Measurements from ENCODE around the gene ATG16L2.
"Not testable (repeated sequence)": the region's sequence is repeated elsewhere in the genome, so short reads cannot be mapped to it uniquely, and the experiment has no call there.

The ATG16L2 gene

DNA sequence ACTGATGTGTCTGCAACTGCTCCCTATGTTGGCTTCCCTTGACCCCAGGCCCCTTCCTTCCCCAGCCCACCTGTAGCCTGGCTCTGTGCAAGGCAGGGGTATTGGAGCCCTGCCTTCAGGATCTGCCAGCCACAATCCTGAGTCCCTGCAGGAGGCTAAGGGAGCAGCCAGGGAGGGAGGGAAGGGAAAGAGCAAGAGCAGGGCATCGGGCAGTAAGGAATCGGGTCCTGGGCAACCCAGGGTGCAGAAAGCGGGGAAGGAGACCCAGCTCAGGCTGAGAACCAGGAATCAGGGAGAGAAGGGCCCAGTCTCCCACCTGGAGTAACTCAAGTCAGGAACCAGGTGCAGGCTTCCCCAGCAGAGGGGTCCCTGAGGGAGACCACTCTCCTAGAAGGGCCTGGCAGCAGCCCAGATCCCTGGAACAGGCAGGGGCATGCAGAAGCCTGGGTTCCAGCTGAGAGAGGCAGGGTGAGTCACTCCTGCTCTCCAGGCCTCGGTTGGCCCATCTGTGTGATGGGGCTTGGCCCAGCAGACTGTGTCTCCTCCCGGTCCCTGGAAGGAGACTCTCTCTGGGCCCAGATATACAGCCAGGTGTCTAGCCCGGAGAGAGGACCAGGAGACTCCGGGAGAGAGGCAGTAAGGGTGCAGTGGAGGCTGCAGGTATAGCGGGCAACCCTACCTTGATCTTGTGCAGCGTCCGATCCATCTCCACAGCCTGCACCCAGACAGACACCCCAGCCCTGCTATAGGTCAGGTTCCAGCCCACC is 33.7 kb upstream of the ATG16L2 start:
- DNase-seq: peak; percentile 20

DNA sequence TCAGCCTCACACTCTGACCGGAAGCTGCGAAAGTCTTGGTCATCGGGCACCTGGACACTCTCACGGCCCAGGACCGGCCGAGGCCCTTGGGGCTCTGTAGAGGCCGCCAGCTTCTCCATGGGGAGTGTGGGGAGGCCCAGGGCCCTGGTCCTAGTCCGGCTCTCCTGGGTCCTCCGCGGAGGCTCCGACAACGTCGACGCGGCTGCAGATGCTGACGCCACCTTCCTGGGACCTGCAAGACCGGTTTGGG is 33.2 kb upstream of the ATG16L2 start:
- DNase-seq: no peak

- DNase-seq: no peak
Observed at GRCh38 chr11:72781313-72782080, 32.7 kb upstream of the ATG16L2 start.

DNA sequence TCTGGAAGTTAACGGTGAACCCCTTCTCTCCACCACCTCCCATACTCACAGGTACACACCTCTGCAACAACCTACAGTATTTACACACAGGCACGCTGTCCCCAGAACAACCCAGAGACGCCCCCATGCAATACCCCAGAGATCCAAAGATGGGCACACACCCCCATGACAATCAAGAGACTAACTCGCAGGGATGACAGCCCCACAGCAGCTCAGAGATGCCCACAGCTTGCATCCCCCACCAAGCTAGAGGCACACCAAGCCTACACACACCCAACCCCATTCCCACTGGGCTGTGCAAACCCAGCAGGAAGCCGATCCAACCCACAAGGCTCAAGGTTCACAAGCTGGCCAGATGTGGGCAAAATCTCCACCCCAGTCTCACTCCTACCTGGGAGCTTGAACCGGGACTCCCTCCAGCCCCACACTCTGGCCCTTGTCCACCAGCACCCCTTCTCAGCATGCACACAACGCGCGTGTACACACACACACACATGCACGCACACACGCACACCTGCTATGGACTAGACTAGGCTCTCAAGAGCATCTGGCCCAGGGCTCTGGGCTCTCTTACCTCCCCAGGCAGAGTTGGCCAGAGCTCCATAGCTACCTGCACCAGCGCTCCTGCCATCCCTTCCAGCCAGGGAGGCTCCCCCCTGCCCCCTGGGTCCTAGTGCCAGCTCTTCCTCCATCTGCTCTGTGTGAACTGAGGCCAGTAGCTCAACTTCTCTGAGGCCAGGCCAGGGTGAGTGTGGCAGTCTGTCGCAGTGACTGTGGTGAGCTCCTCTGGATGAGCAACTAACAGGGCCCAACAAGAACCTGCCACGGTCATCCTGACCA is 31.9 kb upstream of the ATG16L2 start:
- DNase-seq: peak; percentile 31

GRCh38 chr11:72783144-72783905 is 30.9 kb upstream of the ATG16L2 start:
- no peak for DNase-seq

- DNase-seq: no peak
Observed at GRCh38 chr11:72784662-72785061, 29.5 kb upstream of the ATG16L2 start.

DNA sequence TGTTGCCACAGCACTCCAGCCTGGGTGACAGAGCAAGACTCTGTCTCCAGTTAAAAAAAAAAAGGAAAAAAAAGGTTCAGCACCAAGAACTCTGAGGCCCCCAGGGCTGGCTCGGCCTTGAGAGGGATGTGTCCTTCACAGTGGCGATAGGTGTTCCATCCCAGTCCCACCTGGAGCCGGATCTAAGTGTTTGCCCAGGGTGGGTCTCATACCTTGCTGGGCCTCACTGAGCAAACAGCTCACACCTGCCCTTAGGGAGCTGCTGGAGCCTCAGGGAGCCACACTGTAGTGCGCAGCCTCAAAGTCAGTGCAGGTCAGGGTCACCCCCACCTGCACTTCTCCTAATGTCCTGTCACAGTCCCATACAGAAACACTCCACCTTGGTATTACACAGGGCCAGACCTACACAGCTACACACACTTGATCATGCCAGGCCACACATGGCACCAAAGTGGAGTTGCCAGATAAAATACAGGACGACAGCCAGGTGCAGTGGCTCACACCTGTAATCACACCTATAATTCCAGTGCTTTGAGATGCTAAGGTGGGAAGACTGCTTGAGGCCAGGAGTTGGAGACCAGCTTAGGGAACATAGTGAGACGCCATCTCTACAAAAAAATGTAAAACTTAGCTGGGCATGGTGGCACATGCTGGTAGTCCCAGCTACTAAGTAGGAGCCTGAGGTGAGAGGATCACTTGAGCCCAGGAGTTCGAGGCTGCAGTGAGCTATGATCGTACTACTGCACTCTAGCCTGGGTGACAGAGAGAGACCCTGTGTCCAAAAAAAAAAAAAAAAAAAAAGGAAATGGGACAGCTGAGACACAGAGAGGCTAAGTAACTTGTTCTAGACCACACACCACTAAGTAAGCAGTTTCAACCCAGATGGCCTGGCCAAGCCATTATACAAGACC is 27.7 kb upstream of the ATG16L2 start:
- DNase-seq: peak; percentile 28

GRCh38 chr11:72787216-72788104 is 26.8 kb upstream of the ATG16L2 start:
- peak; percentile 10 for DNase-seq

DNA sequence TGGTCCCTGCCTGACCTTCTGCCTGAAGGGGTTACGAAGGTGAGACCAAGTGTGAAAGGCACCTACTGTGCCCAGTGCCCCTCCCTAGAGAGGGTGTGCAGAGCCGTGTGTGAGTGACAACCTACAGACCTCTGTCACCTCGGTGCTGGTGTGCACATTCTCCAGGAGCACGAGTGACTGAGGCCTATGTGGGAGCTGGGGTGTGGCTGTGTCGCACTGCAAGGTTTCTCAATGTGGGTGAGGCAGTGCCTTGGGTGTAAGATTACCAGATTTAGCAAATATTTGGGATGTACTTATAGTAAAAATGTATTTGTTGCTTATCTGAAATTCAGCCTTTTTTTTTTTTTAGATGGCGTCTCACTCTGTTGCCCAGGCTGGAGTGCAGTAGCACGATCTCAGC is 26.0 kb upstream of the ATG16L2 start:
- DNase-seq: no peak

GRCh38 chr11:72789493-72790131 is 24.6 kb upstream of the ATG16L2 start:
- DNase-seq: no peak

GRCh38 chr11:72791228-72791627 is 23.0 kb upstream of the ATG16L2 start:
- DNase-seq: not testable (repeated sequence)

DNA sequence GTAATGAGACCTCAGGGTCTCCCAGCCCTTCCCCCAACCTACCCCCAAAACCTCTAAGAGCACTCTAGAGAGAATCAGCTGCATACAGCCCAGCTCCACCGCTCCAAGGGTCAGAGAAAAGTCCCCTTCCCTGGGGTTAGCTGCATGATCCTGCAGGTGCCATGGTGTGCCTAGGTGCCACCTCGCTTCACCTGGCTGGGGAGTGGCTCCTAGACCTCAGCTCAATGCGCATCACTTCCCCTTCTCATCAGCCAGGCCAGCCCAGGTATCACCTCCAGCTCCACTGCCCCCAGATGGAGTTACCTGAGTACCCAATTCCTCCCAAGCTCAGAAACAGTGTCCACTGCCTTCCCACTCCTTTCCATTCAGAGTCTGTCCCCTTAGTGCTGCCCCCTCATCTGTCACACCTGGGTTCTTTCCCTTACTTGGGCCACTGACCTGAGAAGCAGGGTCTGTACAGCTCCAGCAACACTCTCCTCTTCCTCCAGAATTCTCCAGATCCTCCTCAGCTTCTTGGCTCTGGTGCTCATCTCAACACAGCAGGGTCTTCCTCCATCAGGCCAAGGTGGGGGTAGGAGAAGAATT is 21.7 kb upstream of the ATG16L2 start:
- DNase-seq: no peak

- DNase-seq: no peak
Observed at GRCh38 chr11:72793076-72793424, 21.2 kb upstream of the ATG16L2 start.

- DNase-seq: peak; percentile 91
Observed at GRCh38 chr11:72793425-72794367, 20.5 kb upstream of the ATG16L2 start, which contains the start of gene STARD10. TSS of gene STARD10 (minus strand) at chr11:72794047. CDS start at chr11:72781181, 12,866 bp downstream.

DNA sequence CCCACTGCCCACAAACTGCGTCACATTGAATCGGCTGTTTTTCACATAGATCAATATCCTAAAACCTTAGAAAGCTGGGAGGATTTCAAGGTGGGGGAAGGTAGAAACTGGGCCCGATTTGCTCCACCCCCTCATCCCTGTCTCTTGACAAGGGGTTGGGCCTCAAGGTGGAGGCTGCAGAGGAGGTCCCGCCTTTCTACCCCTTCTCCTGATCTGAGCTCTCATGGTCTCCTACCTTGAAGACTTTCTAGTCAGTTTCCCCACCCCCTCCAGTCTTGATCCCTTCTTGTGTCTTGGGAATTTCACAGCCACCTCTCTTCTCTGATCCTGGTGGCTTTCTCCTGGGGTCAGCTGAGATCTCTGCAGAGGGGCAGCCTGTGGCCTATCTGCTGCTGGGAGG is 15.8 kb upstream of the ATG16L2 start:
- DNase-seq: no peak

- DNase-seq: no peak
Observed at GRCh38 chr11:72799441-72799840, 14.8 kb upstream of the ATG16L2 start.

GRCh38 chr11:72802822-72803221 is 11.4 kb upstream of the ATG16L2 start:
- no peak for DNase-seq

DNA sequence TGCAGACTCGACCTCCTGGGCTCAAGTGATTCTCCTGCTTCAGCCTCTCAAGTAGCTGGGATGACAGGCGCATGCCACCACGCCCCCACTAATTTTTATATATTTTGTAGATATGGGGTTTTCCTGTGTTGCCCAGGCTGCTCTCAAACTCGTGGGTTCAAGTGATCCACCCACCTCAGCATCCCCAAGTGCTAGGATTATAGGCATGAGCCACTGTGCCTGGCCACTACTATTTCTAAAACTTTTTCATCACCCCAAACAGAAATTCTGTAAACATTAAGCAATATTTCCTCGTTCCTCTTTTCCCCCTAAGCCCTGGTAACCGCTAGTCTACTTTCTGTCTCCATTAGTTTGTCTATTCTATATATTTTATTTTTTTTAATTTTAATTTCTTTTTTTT is 9.0 kb upstream of the ATG16L2 start:
- no peak for DNase-seq

- not testable (repeated sequence) for DNase-seq
Observed at GRCh38 chr11:72806378-72806777, 7.8 kb upstream of the ATG16L2 start.

Data from NCI-H1436 (cell line).